ENCODE results near the gene SYNGR2. TPM values are rescaled to one million over a fixed set of nuclear protein-coding genes. Genes with fewer than 3 reads are reported as not detected.

The SYNGR2 gene
- total and polyA plus RNA-seq, 9 of the 15 experiments (the other 6 are each of a cell fraction or from before 2014, with no cell fraction given) = 1.4 to 173 (median 87.8) TPM

- 0 out of 4 replicates have a peak, but pooled peaks of 1 of the 2 experiments have one; percentile 29 for TF ChIP-seq TBL1XR1 (IDR thresholded peaks at IDR 0.05; ENCODE audit: low read length in 2 of 2)
- no peak for TF ChIP-seq NFE2L1 (tag; IDR thresholded peaks at IDR 0.05; ENCODE audit: borderline replicate concordance, low read depth)
- TF ChIP-seq SMARCC2 (IDR thresholded peaks at IDR 0.05; ENCODE audit: low read depth) = peak; percentile 55; the same call in 1 of the 2 replicates
- TF ChIP-seq HLTF (IDR thresholded peaks at IDR 0.05) = peak; percentile 14; the same call in 1 of the 2 replicates
- no peak for TF ChIP-seq ZFP36 (IDR thresholded peaks at IDR 0.05; ENCODE audit: low read depth, low read length, partially characterized antibody)
- no peak for TF ChIP-seq KLF13 (tag; IDR thresholded peaks at IDR 0.05; ENCODE audit: borderline replicate concordance, low read depth)
- TF ChIP-seq ZNF384 (IDR thresholded peaks at IDR 0.05; ENCODE audit: low read depth, low read length) = 0 out of 2 replicates have a peak, but pooled peaks have one; percentile 9
- no peak for TF ChIP-seq MIER1 (IDR thresholded peaks at IDR 0.05; ENCODE audit: low read depth)
- TF ChIP-seq EHMT2 (IDR thresholded peaks at IDR 0.05) = peak; percentile 46; the same call in 1 of the 2 replicates
- TF ChIP-seq CHD7 (IDR thresholded peaks at IDR 0.05; ENCODE audit: low read depth, low read length) = no peak
- TF ChIP-seq JUN (IDR thresholded peaks at IDR 0.05; ENCODE audit: borderline replicate concordance, low read depth, low read length) = peak; percentile 85
- 0 out of 2 replicates have a peak, but pooled peaks have one; percentile 41 for TF ChIP-seq JUN (CRISPR knock-in tag; IDR thresholded peaks at IDR 0.05; ENCODE audit: borderline replicate concordance)
- TF ChIP-seq CCAR2 (IDR thresholded peaks at IDR 0.05; ENCODE audit: low read depth, low read length) = no peak
- TF ChIP-seq BDP1 (IDR thresholded peaks at IDR 0.05; ENCODE audit: insufficient read depth, insufficient read length) = no peak
- TF ChIP-seq, protein P1, sequence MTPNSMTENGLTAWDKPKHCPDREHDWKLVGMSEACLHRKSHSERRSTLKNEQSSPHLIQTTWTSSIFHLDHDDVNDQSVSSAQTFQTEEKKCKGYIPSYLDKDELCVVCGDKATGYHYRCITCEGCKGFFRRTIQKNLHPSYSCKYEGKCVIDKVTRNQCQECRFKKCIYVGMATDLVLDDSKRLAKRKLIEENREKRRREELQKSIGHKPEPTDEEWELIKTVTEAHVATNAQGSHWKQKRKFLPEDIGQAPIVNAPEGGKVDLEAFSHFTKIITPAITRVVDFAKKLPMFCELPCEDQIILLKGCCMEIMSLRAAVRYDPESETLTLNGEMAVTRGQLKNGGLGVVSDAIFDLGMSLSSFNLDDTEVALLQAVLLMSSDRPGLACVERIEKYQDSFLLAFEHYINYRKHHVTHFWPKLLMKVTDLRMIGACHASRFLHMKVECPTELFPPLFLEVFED (CRISPR knock-in tag; conservative IDR thresholded peaks at IDR 0.05) = no peak
- TF ChIP-seq ZKSCAN3 (CRISPR knock-in tag; IDR thresholded peaks at IDR 0.05) = no peak
- TF ChIP-seq ZNF551 (CRISPR knock-in tag; IDR thresholded peaks at IDR 0.05) = no peak
These were observed 32.4 kb upstream of the SYNGR2 start (continued) for GRCh38 chr17:78135858-78136500.

All from K562 (cell line).